GM12878 (cell line): Measurements from ENCODE around the gene GABRB2.

ENCODE experiments used
- ASH2L ChIP-seq: fragments of 300-600, 200-600 bp; sonication (generic); IDR thresholded peaks from 2 replicates; pipeline ENCODE4 v1.6.1; 2017; ENCODE audit warnings: low read depth, mild to moderate bottlenecking, borderline replicate concordance
- BHLHE40 ChIP-seq, 2 experiments: fragments of 450-650 bp in 1 of 2; IDR thresholded peaks; 2 replicates each; pipeline ENCODE4 v1.6.1; 2011 to 2017; ENCODE audit warnings: low read depth in 2 of 2, borderline replicate concordance in 1 of 2, improper control_type of control experiment in 1 of 2, low read length in 1 of 2, mild to moderate bottlenecking in 1 of 2
- CTCF ChIP-seq, 3 experiments: IDR thresholded peaks in 2 of 3; conservative IDR thresholded peaks in 1 of 3; 2 replicates each; pipeline ENCODE4 v1.5.1; 2011; ENCODE audit warnings: low read depth in 3 of 3, low read length in 3 of 3, mild to moderate bottlenecking in 3 of 3, control low read depth in 2 of 3, moderate library complexity in 2 of 3, inconsistent platforms in 1 of 3, mixed read lengths in 1 of 3; ENCODE audit not compliant: control insufficient read depth in 2 of 3, insufficient read depth in 1 of 3; ENCODE audit errors: extremely low read depth in 1 of 3
- GABPA ChIP-seq: IDR thresholded peaks from 2 replicates; pipeline ENCODE4 v1.6.1; 2014; ENCODE audit warnings: antibody characterized with exemption, low read depth, mild to moderate bottlenecking, inconsistent platforms
- NFIC ChIP-seq: IDR thresholded peaks from 2 replicates; pipeline ENCODE4 v1.6.1; 2012; ENCODE audit warnings: low read depth, mild to moderate bottlenecking, inconsistent platforms, low read length, moderate library complexity
- RAD21 ChIP-seq: IDR thresholded peaks from 2 replicates; pipeline ENCODE4 v1.6.1; 2011; ENCODE audit warnings: mild to moderate bottlenecking, low read depth, low read length, moderate library complexity; ENCODE audit not compliant: insufficient read depth
- SPI1 ChIP-seq: IDR thresholded peaks from 2 replicates; pipeline ENCODE4 v1.6.1; 2011; ENCODE audit warnings: low read depth, mild to moderate bottlenecking, low read length, moderate library complexity, borderline replicate concordance; ENCODE audit not compliant: insufficient read depth
- ZBED1 ChIP-seq: IDR thresholded peaks from 2 replicates; pipeline ENCODE4 v1.6.1; 2016; ENCODE audit warnings: borderline replicate concordance

DNA sequence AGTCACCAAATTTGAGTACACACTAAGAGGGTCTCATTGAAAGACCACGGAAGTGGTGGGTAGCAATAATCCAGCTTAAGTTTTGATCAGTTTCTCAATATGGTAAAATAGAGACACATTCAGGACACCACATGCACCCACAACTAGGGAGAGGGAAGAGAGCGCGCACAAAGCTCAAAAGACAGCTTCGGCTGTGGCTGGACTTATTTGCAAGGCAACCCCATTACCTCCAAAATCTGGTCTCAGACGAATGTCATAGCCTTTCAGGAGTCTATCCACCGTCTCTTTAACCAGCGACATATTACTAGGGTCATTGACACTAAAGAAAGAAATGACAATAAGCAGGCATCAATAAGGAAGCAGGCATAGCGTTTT lies 443 bp downstream of the GABRB2 start:
- no peak for TF ChIP-seq GABPA
- TF ChIP-seq ZBED1 = no peak
- no peak for TF ChIP-seq ASH2L
- TF ChIP-seq BHLHE40 (IDR thresholded peaks at IDR 0.05; ENCODE audit: borderline replicate concordance in 1 of 2, low read depth in 2 of 2, low read length in 1 of 2) = no peak
- TF ChIP-seq CTCF (IDR thresholded peaks at IDR 0.05 in 2 of 3, conservative IDR thresholded peaks at IDR 0.05 in 1 of 3; ENCODE audit: control insufficient read depth in 2 of 3, extremely low read depth in 1 of 3, insufficient read depth in 1 of 3, low read depth in 3 of 3, low read length in 3 of 3) = no peak
- TF ChIP-seq NFIC = no peak
- TF ChIP-seq SPI1 = no peak
- TF ChIP-seq RAD21 = no peak
